C4-2B (cell line): ENCODE results near the gene CHMP5.
A peak's percentile ranks its signal among the peaks of the same experiment; 100 is the strongest.

Experiments used
- H3K27ac ChIP-seq: fragments of 450-650 bp; 2 replicates; pipeline ENCODE4 v1.5.1; 2017
- CTCF ChIP-seq: fragments of 450-650 bp; conservative IDR thresholded peaks from 2 replicates; pipeline ENCODE4 v1.5.1; 2017; ENCODE audit warnings: mild to moderate bottlenecking
- ZFX ChIP-seq: fragments of 450-650 bp; IDR thresholded peaks from 2 replicates; pipeline ENCODE4 v1.6.1; 2017

Gene CHMP5

GRCh38 chr9:33291901-33292300, 27.1 kb downstream of the CHMP5 start:
- TF ChIP-seq ZFX (no peak), CTCF (no peak)
- H3K27ac ChIP-seq, result peak overlapping the region; percentile 95

DNA sequence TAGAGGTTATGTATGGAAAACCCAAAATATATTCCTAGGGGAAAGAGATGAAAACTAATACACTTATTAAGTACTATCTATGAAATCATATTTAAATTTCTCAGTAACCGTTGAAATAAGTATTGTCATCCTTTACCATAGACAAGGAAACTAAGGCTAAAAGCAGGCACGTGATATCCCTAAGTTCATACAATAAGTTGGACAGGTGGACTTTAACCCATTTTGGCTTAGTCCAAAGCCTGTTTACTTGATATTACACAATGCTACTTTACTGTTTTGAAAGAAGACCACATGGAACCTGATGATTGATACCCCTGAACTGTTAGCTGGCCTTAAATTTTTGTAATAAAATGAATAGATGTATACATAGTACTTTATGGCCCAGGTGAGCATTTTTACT, 28.9 kb downstream of the CHMP5 start:
- H3K27ac ChIP-seq, result no peak overlapping the region
- TF ChIP-seq ZFX (no peak), CTCF (no peak)

- TF ChIP-seq CTCF, result no peak
- no peak for TF ChIP-seq ZFX
- H3K27ac ChIP-seq, result no peak overlapping the region
These were observed 30.0 kb downstream of the CHMP5 start for GRCh38 chr9:33294670-33295432.

- no peak for TF ChIP-seq CTCF
- no peak for TF ChIP-seq ZFX
- no peak overlapping the region for H3K27ac ChIP-seq
These were observed 30.7 kb downstream of the CHMP5 start for GRCh38 chr9:33295571-33295970.

- H3K27ac ChIP-seq, result no peak overlapping the region
These were observed 32.6 kb downstream of the CHMP5 start for GRCh38 chr9:33297432-33297831.

GRCh38 chr9:33300546-33300945, 35.7 kb downstream of the CHMP5 start:
- H3K27ac ChIP-seq, result no peak overlapping the region
- no peak for TF ChIP-seq ZFX
- no peak for TF ChIP-seq CTCF

More at GRCh38 chr9:33297432-33297831, 32.6 kb downstream of the CHMP5 start:
- TF ChIP-seq CTCF (no peak), ZFX (no peak)

DNA sequence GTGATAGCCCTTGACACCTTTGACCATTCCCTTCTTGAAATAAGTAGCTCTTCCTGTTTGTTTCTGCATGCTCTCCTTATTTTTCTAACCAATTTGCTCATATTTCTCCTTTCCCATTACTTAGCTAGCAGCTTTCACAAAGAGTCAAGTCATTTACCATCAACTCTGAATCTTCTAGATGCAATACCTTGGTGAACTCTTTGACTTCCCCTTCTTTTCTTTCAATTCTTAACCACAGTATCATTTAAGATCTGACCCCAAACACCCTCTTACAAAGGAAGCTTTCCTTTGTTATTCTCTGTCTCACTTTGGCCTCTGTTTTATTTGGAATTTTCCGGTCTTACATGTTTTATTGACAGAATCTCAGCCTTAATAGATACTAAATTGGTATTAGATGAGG, 39.5 kb downstream of the CHMP5 start:
- TF ChIP-seq ZFX (no peak), CTCF (no peak)
- H3K27ac ChIP-seq, result no peak overlapping the region
